NCI-H2227 treated with DMSO at 0.1 percent for 48 hours (cell line): Measurements from ENCODE around the gene SLC9A3.
"Not testable (repeated sequence)": the region's sequence is repeated elsewhere in the genome, so short reads cannot be mapped to it uniquely, and the experiment has no call there.

ENCODE experiments used
- DNase-seq: peaks from one replicate; lab custom pipeline; 2025; lab: John Stamatoyannopoulos, UW

SLC9A3 gene

GRCh38 chr5:489689-490080 lies 34.6 kb downstream of the SLC9A3 start:
- no peak for DNase-seq

- no peak for DNase-seq
Measured at GRCh38 chr5:488744-489688, 35.2 kb downstream of the SLC9A3 start.

GRCh38 chr5:488241-488640 lies 36.0 kb downstream of the SLC9A3 start:
- no peak for DNase-seq

- not testable (repeated sequence) for DNase-seq
Measured at GRCh38 chr5:486597-486996, 37.7 kb downstream of the SLC9A3 start.

- no peak for DNase-seq
Measured at GRCh38 chr5:485946-486491, 38.2 kb downstream of the SLC9A3 start.

- no peak for DNase-seq
Measured at GRCh38 chr5:485113-485945, 38.9 kb downstream of the SLC9A3 start.

- DNase-seq, result no peak
Measured at GRCh38 chr5:484556-484955, 39.7 kb downstream of the SLC9A3 start.

GRCh38 chr5:483434-484140 lies 40.7 kb downstream of the SLC9A3 start:
- DNase-seq, result no peak

- no peak for DNase-seq
Measured at GRCh38 chr5:483011-483410, 41.2 kb downstream of the SLC9A3 start.

GRCh38 chr5:482506-482905 lies 41.7 kb downstream of the SLC9A3 start:
- DNase-seq, result no peak

GRCh38 chr5:482021-482420 lies 42.2 kb downstream of the SLC9A3 start:
- DNase-seq, result no peak

GRCh38 chr5:481347-481746 lies 42.9 kb downstream of the SLC9A3 start:
- no peak for DNase-seq

- DNase-seq, result no peak
Measured at GRCh38 chr5:479566-480319, 44.5 kb downstream of the SLC9A3 start.

- no peak for DNase-seq
Measured at GRCh38 chr5:478982-479535, 45.2 kb downstream of the SLC9A3 start.

- DNase-seq, result no peak
Measured at GRCh38 chr5:478369-478981, 45.8 kb downstream of the SLC9A3 start.

- DNase-seq, result no peak
Measured at GRCh38 chr5:477871-478270, 46.4 kb downstream of the SLC9A3 start.

GRCh38 chr5:477247-477646 lies 47.0 kb downstream of the SLC9A3 start:
- no peak for DNase-seq

- DNase-seq, result no peak
Measured at GRCh38 chr5:476814-477175, 47.5 kb downstream of the SLC9A3 start.

- DNase-seq, result no peak
Measured at GRCh38 chr5:476102-476813, 48.0 kb downstream of the SLC9A3 start.

- no peak for DNase-seq
Measured at GRCh38 chr5:475704-476101, 48.5 kb downstream of the SLC9A3 start.
